Measurements from ENCODE around the gene PRSS16.
A peak's percentile ranks its signal among the peaks of the same experiment; 100 is the strongest.
"Not testable (repeated sequence)": the region's sequence is repeated elsewhere in the genome, so short reads cannot be mapped to it uniquely, and the experiment has no call there.

PRSS16 gene

DNA sequence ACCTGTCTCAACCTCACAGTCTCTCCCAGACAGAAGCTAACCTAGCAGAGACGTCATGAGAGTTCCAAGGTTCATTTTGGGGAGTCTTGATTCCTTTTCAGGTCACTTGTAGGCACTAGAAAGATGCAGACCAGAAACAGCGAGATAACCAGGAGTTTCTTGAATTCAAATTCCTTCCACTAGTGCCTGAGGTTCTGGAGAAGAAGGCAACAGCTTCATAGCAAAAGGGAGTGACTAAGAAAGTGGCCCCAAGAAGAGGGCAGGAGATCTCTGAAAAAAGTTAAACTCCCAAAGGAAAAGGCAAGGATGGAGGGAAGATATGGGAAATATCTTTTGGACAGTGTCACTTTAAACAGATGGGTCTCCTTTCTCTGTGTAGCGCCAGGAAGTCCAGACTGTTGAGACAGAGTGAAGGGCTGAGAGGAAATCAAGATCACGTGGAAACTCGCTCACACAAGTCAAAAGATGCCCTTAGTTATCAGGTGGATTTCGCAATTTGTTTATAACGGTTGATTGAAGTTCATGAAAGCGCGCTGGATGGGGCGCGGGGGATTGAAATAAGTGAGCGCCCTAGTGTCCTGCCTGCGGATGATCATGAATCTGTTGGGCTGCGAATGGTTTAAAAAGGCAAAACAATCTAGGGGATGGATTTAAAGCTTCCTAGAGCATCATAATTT, 4.8 kb upstream of the PRSS16 start:
- DNase-seq, result no peak

DNA sequence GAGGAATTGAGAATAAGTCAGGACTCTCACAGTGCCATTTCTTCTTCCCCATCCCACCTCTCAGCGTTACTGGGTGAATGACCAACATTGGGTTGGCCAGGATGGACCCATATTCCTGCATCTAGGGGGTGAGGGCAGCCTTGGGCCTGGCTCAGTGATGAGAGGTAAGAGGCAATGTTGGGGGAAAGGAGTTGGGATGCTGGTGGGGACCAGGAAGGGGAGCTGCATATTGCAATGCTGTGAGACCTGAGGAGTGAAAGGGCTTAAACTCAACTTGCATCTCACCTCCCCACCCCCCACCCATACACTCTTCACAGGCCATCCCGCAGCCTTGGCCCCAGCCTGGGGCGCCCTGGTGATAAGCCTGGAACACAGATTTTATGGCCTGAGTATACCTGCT, 1.3 kb downstream of the PRSS16 start:
- no peak for DNase-seq

- DNase-seq, result no peak
Measured at GRCh38 chr6:27250277-27251111, 3.0 kb downstream of the PRSS16 start.

- DNase-seq, result peak; percentile 68
Measured at GRCh38 chr6:27251112-27251605, 3.7 kb downstream of the PRSS16 start.

GRCh38 chr6:27251606-27252251, 4.2 kb downstream of the PRSS16 start:
- peak; percentile 68 for DNase-seq

DNA sequence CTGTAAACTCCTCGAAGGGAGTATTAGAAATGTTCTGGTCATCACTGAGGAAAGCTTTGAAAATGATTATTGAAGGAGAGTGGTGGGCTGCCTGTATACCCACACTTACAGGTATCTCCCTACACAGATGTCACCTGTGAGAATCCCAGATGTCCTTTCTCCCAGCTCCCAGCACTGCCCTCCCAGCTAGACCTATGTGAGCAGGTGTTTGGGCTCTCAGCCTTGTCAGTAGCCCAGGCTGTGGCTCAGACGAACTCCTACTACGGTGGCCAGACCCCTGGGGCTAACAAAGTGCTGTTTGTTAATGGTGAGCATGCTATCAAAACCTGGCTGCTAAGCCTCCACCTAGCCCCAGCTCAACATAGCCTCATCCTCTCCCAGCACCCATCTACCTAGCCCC, 7.1 kb downstream of the PRSS16 start:
- no peak for DNase-seq

DNA sequence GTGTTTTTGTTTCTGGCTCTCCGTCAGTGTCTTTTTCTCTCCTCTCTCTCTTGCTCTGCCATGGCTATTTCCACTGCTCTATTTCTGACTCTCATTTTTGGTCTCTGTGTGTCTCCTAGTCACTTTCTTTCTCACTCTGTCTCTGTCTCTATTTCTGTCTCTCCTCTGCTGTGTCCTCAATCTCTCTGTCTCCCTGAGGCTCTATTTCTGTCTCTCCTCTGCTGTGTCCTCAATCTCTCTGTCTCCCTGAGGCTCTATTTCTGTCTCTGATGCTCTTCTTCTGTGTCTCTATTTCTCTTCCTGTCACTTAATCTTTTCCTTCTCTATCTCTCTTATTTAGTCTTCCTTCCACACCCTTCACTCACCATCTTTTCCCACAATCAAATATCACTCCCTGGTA, 8.4 kb downstream of the PRSS16 start:
- DNase-seq, result no peak

DNA sequence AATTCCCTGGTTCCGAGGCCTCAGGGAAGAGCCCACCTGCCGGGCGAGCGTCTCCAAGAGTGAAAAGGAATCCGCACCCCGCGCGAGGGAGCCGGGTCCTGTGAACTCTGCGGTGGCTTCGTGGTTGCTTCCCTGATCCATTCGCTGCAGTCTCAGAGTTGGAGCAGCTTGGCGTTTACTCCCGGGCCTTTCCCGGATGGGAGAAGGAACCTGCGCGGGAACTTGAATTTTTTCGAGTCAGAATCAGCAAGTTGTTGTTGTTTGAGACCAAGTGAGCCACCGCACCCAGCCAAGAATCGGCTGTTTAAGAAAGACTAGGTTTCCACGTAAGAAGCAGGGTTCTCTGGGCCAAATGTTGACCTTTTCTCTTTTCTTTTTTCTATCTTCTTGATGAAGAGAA, 12.9 kb downstream of the PRSS16 start:
- no peak for DNase-seq

DNA sequence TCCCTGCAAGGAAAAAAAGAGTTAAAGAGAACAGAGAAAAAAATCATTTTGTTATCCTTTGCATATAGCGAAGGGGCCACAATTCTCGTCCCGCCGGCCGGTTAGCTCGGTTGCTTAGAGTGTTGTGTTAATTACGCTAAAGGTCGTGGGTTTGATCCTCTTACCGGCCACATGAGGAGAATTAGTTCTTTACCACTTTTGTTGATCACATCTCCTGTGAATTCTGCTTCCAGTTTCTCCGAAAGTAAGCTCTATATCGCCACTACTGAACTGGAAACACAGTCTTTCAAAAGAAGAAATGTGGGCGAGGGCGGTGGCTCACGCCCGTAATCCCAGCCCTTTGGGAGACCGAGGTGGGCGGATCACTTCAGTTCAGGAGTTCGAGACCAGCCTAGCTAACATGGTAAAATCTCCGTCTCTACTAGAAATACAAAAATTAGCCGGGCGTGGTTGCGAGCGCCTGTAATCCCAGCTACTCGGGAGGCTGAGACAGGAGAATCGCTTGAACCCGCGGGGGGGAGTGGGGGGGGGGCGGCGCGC, 13.4 kb downstream of the PRSS16 start:
- DNase-seq, result no peak

DNA sequence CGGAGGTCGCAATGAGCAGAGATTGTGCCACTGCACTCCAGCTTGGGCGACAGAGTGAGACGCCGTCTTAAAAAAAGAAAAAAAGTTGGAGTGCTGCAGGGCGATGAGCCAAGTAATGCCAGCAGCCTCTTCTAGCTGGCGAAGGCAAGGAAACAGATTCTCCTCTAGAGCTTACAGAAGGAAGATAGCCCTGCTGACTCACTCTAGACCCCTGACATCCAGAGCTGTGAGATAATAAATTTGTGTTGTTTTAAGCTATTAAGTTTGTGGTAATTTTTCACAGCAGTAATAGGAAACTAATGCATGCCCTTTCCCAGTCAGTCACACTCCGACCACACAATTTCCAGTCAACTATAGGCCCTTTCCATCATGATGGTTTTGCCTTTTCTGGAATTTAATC, 16.4 kb downstream of the PRSS16 start:
- DNase-seq, result no peak

- DNase-seq, result not testable (repeated sequence)
Measured at GRCh38 chr6:27267003-27267402, 19.5 kb downstream of the PRSS16 start.

GRCh38 chr6:27267857-27268434, 20.4 kb downstream of the PRSS16 start:
- no peak for DNase-seq

DNA sequence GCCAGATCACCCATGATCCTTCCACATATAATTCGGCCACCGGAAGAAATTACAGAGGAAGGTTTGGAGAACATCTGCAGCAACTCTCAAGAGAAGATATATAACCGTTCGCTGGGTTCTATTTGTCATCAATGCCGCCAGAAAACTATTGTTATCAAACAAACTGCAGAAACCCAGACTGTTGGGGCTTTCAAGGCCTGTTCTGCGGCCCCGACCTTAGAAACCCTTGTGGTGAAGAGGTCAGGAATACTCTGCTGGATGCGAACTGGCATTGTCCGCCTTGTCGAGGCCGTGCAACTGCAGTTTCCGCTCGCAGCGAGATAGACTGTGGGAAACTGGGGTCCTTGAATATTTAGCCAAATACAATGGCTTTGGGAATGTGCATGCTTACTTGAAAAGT, 21.3 kb downstream of the PRSS16 start:
- no peak for DNase-seq

DNA sequence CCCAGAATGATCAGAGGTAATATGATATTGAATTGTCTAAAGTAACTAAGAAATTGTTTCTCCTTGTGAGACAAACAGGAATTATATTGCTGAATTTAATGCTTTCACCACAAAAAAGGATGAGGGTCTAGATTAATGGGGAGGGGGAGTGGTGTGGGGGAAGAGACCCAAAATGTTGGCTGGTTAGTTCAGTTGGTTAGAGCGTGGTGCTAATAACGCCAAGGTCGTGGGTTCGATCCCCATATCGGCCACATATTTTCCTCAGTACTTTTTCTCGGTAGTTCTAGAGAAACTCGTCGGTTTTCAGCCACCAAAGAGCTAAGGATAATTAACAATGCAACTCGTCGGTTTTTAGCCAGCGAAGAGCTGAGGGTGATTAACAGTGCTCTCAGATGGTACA, 26.3 kb downstream of the PRSS16 start:
- no peak for DNase-seq

- no peak for DNase-seq
Measured at GRCh38 chr6:27275025-27275956, 27.8 kb downstream of the PRSS16 start.

GRCh38 chr6:27279513-27280063, 32.1 kb downstream of the PRSS16 start:
- DNase-seq, result no peak

GRCh38 chr6:27280064-27280539, 32.6 kb downstream of the PRSS16 start:
- DNase-seq, result no peak

- DNase-seq, result no peak
Measured at GRCh38 chr6:27280540-27281000, 33.1 kb downstream of the PRSS16 start.

GRCh38 chr6:27281105-27281539, 33.6 kb downstream of the PRSS16 start:
- no peak for DNase-seq

DNA sequence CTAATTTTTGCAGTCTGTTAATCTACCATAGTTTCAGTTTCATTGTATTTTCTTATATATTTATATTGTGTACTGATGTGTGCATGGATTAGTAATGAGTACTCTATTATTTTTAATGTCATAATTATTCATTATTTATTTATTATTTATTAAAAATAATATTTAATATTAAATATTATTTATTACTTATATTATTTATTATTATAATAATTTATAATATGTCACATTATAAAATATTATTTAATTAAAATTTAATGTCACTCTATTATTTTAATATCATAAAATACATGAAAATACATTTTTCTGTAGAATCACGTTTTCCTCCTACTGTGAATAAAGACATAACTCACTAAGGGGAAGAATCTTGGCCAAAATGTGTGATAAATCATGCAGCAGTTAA, 34.1 kb downstream of the PRSS16 start:
- no peak for DNase-seq

DNA sequence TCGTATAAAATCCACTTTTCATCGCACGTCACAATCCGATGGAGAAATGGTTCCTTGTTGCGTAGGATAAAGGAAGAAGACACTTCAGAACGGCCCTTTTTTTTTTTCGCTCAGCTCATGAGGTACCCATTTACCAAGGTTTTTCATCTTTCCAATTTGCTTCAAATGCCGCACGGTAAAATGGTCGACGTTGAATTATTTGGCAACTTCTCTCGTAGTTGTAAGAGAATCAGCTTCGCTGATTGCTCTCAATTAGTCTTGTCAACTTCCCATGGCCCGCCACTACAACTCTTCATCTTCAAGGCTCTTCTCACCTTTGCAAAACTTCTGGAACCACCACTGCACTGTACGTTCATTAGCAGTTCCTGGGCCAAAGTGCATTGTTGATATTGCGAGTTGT, 35.8 kb downstream of the PRSS16 start:
- no peak for DNase-seq

All from stimulated activated naive CD4-positive, alpha-beta T cell treated with Interleukin-2 at 50 U/mL for 16 hours (primary cell).